GM23248 (cell line): ENCODE results near the gene PTPRR. TPM values are rescaled to one million over a fixed set of nuclear protein-coding genes. Genes with fewer than 3 reads are reported as not detected.

Source experiments
- DNase-seq: peaks from one replicate; pipeline ENCODE4 v3.0.0-alpha.2; 2015
- H2AFZ ChIP-seq: fragments of 200-600 bp; sonication (generic); 2 replicates; pipeline ENCODE4 v1.6.1; 2016; ENCODE audit warnings: antibody characterized with exemption
- H3F3A ChIP-seq: fragments of 200-600 bp; sonication (generic); 2 replicates; pipeline ENCODE4 v1.6.1; 2016; ENCODE audit warnings: mild to moderate bottlenecking, antibody characterized with exemption, mixed run types; ENCODE audit not compliant: insufficient read depth
- H3K27ac ChIP-seq: fragments of 200-600 bp; sonication (generic); 2 replicates; pipeline ENCODE4 v1.5.1; 2016; ENCODE audit warnings: mild to moderate bottlenecking
- H3K27me3 ChIP-seq: fragments of 200-600 bp; sonication (generic); replicated peaks from 2 replicates; pipeline ENCODE4 v1.6.1; 2016; ENCODE audit warnings: mild to moderate bottlenecking; ENCODE audit not compliant: insufficient read depth
- H3K36me3 ChIP-seq: fragments of 200-600 bp; sonication (generic); 2 replicates; pipeline ENCODE4 v1.6.1; 2016; ENCODE audit warnings: low read depth, mild to moderate bottlenecking
- H3K4me1 ChIP-seq: fragments of 200-600 bp; sonication (generic); 2 replicates; pipeline ENCODE4 v1.6.1; 2016; ENCODE audit warnings: mild to moderate bottlenecking; ENCODE audit not compliant: insufficient read depth
- H3K4me2 ChIP-seq: fragments of 200-600 bp; sonication (generic); one replicate; pipeline ENCODE4 v1.6.1; 2016; ENCODE audit warnings: mild to moderate bottlenecking; ENCODE audit not compliant: unreplicated experiment
- H3K4me3 ChIP-seq: fragments of 200-600 bp; sonication (generic); 2 replicates; pipeline ENCODE4 v1.5.1; 2016; ENCODE audit warnings: mild to moderate bottlenecking
- H3K79me2 ChIP-seq: fragments of 200-600 bp; sonication (generic); 2 replicates; pipeline ENCODE4 v1.6.1; 2016; ENCODE audit warnings: mild to moderate bottlenecking; ENCODE audit not compliant: insufficient read depth
- H3K9ac ChIP-seq: fragments of 200-600 bp; sonication (generic); 2 replicates; pipeline ENCODE4 v1.6.1; 2016; ENCODE audit warnings: mild to moderate bottlenecking
- H3K9me2 ChIP-seq: fragments of 200-600 bp; sonication (generic); 2 replicates; pipeline ENCODE4 v1.6.1; 2016; ENCODE audit warnings: mixed run types, mild to moderate bottlenecking, moderate library complexity; ENCODE audit not compliant: insufficient read depth
- H3K9me3 ChIP-seq: fragments of 200-600 bp; sonication (generic); one replicate; pipeline ENCODE4 v1.6.1; 2017; ENCODE audit warnings: low read depth
- H4K20me1 ChIP-seq: fragments of 200-600 bp; sonication (generic); 2 replicates; pipeline ENCODE4 v1.6.0; 2016; ENCODE audit not compliant: insufficient read depth
- EZH2 ChIP-seq: fragments of 200-600 bp; sonication (generic); IDR thresholded peaks from 2 replicates; pipeline ENCODE4 v1.6.1; 2018; ENCODE audit warnings: antibody characterized with exemption, mild to moderate bottlenecking; ENCODE audit not compliant: insufficient read depth, poor library complexity, severe bottlenecking
- EZH2phosphoT487 ChIP-seq: fragments of 200-600 bp; sonication (generic); IDR thresholded peaks from 2 replicates; pipeline ENCODE4 v1.6.1; 2018; ENCODE audit warnings: antibody characterized with exemption, moderate library complexity, mild to moderate bottlenecking, low read depth; ENCODE audit not compliant: insufficient read depth
- WGBS, 2 experiments: methylation state at CpG; one replicate each; pipeline ENCODE4 v1.1.6; 2015 to 2017; ENCODE audit warnings: low lambda C conversion rate in 2 of 2, low coverage in 1 of 2; ENCODE audit errors: missing lambda C conversion rate in 2 of 2; 5-methylcytosine and 5-hydroxymethylcytosine counted together
- in situ Hi-C: fragments of 300-500 bp; cut with MboI; formaldehyde crosslinking; loops from 2 replicates; pipeline ENCODE4 v1.15.0; 2020
- polyA plus RNA-seq: library from polyadenylated mRNA; unstranded; fragments of >200 nt; fragmentation: Nextera tagmentation; extraction: Ambion mirVana; gene quantifications from 2 replicates; pipeline ENCODE4 v1.2.1, GENCODE V29; 2016
- total RNA-seq: library from RNA; depleted of rRNA; stranded (reverse); fragments of >200 nt; shearing (Covaris generic); gene quantifications from 2 replicates; pipeline ENCODE4 v1.2.3, GENCODE V29; 2014

Gene PTPRR
- total and polyA plus RNA-seq, 2 experiments from 2014 or later, result 1.1 to 1.2 TPM

DNA sequence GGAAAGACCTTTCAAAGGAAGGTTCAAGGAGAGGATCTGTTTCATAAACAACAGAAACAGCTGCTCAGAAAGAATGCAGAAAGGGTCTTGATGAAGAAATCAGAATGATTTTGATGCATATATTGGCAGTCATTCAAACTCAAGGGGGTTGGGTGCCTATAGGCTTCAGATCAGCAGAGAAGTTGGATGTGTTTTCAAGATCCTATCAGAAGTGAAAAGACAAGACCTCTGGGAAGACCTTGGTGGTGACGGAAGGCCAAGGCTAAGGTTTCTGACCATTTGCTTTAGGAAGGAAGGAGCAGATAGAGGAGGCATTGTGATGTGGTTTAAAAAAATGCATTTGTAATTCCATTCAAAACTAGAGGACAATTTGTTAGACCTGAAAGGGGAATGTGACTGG, 268.1 kb downstream of the PTPRR start:
- peaks cover 23% of the 10 kb centered on the region for H3K4me1 ChIP-seq
- DNase-seq, result no peak
- H4K20me1 ChIP-seq, result no peaks in the 10 kb centered on the region
- peaks cover 21% of the 10 kb centered on the region for H3F3A ChIP-seq
- no peak overlapping the region for H2AFZ ChIP-seq
- TF ChIP-seq EZH2, result no peak
- no peak for TF ChIP-seq EZH2phosphoT487
- no peaks in the 10 kb centered on the region for H3K9me2 ChIP-seq
- no peak overlapping the region for H3K27ac ChIP-seq
- H3K79me2 ChIP-seq, result no peaks in the 10 kb centered on the region
- H3K9ac ChIP-seq, result no peak overlapping the region
- H3K4me2 ChIP-seq, result no peak overlapping the region
- H3K9me3 ChIP-seq, result no peaks in the 10 kb centered on the region
- H3K4me3 ChIP-seq, result no peak overlapping the region
- no peaks in the 10 kb centered on the region for H3K27me3 ChIP-seq
- no peaks in the 10 kb centered on the region for H3K36me3 ChIP-seq
- WGBS, 2 experiments, result 96 to 100% methylated on average over 1 of the region's 1 CpG
- in situ Hi-C loops, result no loop called here

DNA sequence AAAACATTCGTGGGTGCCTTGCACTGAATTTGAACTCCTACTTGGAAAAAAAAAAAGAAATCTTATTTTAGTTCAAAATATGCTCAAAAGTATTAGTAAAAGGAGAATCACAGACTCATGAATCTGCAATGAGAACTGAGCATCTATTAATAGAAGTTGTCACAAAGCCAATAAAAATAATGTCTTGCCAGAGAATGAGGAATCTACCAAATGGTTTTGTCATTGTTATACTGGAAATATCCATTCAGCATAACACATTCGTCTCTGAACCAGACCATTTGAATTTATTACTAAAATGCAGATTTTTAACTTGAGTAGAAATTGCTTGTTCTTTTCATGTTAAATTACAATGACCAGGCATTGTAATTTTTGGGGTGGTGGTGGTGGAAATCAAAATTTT, 271.7 kb downstream of the PTPRR start:
- Histone ChIP-seq H3K27ac (peak overlapping the region; percentile 94), H3K36me3 (no peaks in the 10 kb centered on the region), H3K4me2 (peak overlapping the region; percentile 48), H3K9me3 (no peaks in the 10 kb centered on the region), H3K9me2 (no peaks in the 10 kb centered on the region), H3K4me1 (peaks cover 55% of the 10 kb centered on the region), H2AFZ (0 out of 2 replicates have a peak overlapping the region, but pooled peaks have one; percentile 41), H3K9ac (peak overlapping the region; percentile 55), H3K4me3 (peak overlapping the region; percentile 22; the same call in 1 of the 2 replicates), H3K79me2 (no peaks in the 10 kb centered on the region), H4K20me1 (no peaks in the 10 kb centered on the region), H3K27me3 (no peaks in the 10 kb centered on the region), H3F3A (peaks cover 49% of the 10 kb centered on the region)
- in situ Hi-C loops, result no loop called here
- DNase-seq, result peak; percentile 86
- WGBS, 2 experiments, result 6 to 12% methylated on average over 2 of the region's 2 CpGs
- TF ChIP-seq EZH2phosphoT487 (no peak), EZH2 (no peak)

DNA sequence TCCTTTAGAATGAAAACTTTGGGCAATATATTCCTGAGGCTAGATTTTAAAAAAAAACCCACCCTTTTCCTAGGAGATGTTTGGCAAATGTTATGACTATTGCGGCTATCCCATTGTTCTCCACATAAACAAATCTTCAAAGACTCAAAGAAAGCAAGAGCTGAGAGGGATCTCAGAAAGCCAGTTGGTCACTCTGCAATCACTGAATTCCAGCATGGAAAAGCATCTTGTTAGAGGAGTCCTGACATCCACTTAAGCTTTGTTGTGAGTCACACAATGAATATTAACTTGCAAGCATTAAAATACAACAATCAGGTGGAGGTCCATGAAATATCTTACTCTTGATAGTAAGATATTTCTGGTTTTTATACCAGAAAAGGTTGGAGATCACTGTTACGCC, 272.3 kb downstream of the PTPRR start:
- H2AFZ ChIP-seq, result peak overlapping the region; percentile 41; the same call in 1 of the 2 replicates
- in situ Hi-C loops, result no loop called here
- H3K27ac ChIP-seq, result peak overlapping the region; percentile 94
- H3K9me2 ChIP-seq, result no peaks in the 10 kb centered on the region
- H3F3A ChIP-seq, result peaks cover 49% of the 10 kb centered on the region
- H4K20me1 ChIP-seq, result no peaks in the 10 kb centered on the region
- no peaks in the 10 kb centered on the region for H3K27me3 ChIP-seq
- H3K9ac ChIP-seq, result peak overlapping the region; percentile 55
- H3K4me3 ChIP-seq, result peak overlapping the region; percentile 22; the same call in 1 of the 2 replicates
- TF ChIP-seq EZH2phosphoT487 (no peak), EZH2 (no peak)
- no peaks in the 10 kb centered on the region for H3K36me3 ChIP-seq
- peak overlapping the region; percentile 37 for H3K4me2 ChIP-seq
- no peaks in the 10 kb centered on the region for H3K9me3 ChIP-seq
- peaks cover 55% of the 10 kb centered on the region for H3K4me1 ChIP-seq
- 94 to 95% methylated on average over 2 of the region's 2 CpGs for WGBS, 2 experiments
- no peaks in the 10 kb centered on the region for H3K79me2 ChIP-seq
- peak; percentile 56 for DNase-seq

DNA sequence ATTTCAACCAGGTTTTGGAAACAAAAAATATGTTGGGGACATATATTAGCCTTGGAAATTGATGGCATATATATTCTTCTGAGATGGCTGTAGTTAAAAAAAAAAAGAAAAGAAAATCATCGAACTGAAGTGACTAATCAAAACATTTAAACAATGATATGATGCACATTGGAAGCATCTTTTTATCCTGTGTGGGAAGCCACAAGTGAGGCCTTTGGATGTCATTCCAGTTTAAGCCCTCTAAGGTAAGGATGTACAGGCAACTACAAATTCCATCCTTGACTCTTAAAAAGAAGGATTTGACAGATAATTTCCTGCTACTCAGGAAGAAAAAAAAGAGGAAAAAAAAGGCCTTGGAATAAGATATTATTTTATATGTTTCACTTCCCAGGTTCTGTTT, 273.7 kb downstream of the PTPRR start:
- Histone ChIP-seq H3K27ac (peak overlapping the region; percentile 94), H3K4me1 (peaks cover 55% of the 10 kb centered on the region), H3K36me3 (no peaks in the 10 kb centered on the region), H3K79me2 (no peaks in the 10 kb centered on the region), H3K4me3 (peak overlapping the region; percentile 52), H4K20me1 (no peaks in the 10 kb centered on the region), H3K9ac (peak overlapping the region; percentile 77), H3F3A (peaks cover 49% of the 10 kb centered on the region), H3K27me3 (no peaks in the 10 kb centered on the region), H3K4me2 (peak overlapping the region; percentile 68), H3K9me2 (no peaks in the 10 kb centered on the region), H3K9me3 (no peaks in the 10 kb centered on the region), H2AFZ (no peak overlapping the region)
- DNase-seq, result peak; percentile 83
- no peak for TF ChIP-seq EZH2
- no peak for TF ChIP-seq EZH2phosphoT487
- in situ Hi-C loops, result no loop called here
- 0 to 3% methylated on average over 1 of the region's 1 CpG for WGBS, 2 experiments
